Cerebellar cortex (tissue), 1 donor: ENCODE measurements around the gene DIP2C.
"Not testable (repeated sequence)": the region's sequence is repeated elsewhere in the genome, so short reads cannot be mapped to it uniquely, and the experiment has no call there.

Experiments
- DNase-seq: peaks from one replicate; pipeline ENCODE4 v3.0.0-alpha.2; 2015; ENCODE audit warnings: low spot score

Gene DIP2C

GRCh38 chr10:371515-371914 is 318.0 kb downstream of the DIP2C start:
- no peak for DNase-seq

DNA sequence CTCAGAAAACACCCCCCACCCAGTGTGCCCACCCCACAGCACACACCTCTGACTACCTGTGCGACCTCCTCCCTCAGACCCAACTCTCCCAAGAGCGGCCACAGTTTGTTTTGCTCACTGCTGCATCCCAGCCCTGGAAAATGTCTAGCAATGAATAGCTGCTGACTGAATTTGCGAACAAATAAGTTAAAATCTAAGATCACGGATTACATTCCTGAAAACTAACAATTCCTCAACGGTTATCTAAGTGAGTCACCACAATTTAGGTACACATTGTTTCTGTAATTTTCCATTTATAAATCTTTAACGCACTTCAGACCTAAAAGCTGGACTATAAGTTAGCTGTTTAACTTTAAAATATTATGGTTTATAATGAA is 319.0 kb downstream of the DIP2C start:
- DNase-seq: no peak

GRCh38 chr10:369684-370448 is 319.6 kb downstream of the DIP2C start:
- DNase-seq: no peak

- DNase-seq: no peak
Measured at GRCh38 chr10:369221-369683, 320.2 kb downstream of the DIP2C start.

DNA sequence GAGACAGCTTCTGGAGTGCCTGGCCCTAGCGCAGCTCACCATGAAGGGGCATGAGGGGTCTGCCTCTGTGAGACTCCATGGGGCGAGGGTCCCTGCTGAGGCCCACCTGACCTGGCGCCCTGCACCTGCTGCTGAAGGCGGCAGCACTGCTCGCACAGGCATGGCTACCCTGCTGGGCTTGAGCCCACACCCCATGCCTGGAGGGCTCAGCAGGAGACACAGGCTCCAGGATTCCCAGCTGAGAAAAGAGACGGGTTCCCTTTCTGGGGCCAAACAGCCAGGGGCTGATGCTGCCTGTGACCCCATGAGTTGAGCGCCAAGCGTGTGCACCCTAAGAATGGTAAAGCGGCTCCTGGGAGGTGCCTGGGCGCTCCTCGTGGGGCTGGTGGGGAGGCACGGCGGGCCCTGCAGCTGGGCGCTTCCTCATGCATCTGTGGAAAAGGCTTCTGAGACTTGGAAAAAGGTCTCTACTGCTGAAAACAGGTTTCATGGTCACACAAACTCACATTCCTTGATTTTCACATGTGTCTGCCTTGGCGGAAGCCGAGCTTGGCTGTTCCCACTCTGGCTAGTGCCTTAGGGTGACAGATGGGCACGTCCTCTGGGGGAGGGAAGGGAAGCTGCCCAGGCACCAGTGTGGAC is 320.8 kb downstream of the DIP2C start:
- peak; percentile 65 for DNase-seq

- DNase-seq: not testable (repeated sequence)
Measured at GRCh38 chr10:368107-368506, 321.4 kb downstream of the DIP2C start.

GRCh38 chr10:367636-368035 is 321.8 kb downstream of the DIP2C start:
- DNase-seq: no peak

DNA sequence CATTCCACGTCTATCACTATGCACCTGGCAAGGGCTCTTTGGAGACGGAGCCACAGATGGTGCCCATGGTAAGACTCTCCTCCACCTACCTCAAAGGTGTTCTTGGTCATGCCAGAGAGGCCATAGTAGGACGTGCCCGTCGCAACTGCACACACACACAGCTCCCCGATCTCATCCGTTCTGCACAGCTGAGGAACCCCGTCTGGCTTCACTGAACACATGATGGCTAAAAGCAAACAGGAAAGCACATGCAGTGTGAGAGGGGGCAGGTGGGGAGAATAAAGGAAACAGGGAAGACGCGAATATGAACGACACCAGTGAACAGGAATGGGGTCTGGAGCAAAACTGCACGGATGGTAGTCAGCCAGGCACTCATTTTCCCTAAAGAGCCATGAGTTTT is 323.3 kb downstream of the DIP2C start:
- no peak for DNase-seq

DNA sequence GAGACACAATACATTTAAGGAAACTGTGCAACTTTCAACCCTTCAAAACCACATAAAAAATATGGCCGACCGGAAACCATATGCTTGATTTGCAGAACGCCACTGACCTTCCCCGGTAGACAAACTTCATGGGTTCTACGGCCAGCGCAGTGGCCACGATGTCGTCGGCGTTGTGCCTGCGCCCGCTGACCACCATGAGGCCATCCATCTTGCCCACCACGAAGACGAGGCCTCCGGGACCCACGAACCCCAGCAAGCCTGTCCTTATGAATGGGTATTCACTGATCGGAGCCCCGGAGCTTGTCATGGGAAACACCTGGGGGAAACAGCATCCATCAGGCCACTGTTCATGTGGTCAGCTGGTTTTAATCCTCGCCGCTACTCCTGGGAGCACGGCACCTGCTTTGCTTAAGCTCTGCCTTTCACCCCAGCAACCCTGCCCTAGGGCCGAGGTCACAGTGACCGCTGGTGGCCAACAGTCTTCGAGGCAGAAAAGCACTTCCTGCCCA is 325.1 kb downstream of the DIP2C start:
- DNase-seq: no peak

DNA sequence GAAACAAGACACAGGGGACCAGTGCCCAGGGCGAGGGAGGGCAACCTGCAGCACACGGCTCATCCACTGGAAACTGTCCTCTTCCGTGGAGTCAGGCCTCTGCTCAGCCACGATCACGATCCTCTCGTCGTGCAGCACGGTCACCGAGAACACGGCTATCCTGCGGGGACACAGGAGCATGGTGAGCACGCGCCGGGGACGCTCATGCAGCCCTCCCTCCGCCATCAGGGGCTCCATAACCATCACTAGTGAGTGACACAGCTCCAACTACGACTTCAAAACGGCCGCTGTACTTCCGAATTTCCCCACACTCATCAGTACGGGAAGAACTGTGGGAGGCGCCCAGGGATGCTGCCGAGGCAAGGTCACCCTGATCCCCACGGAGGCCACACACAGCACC is 326.3 kb downstream of the DIP2C start:
- no peak for DNase-seq

- DNase-seq: no peak
Measured at GRCh38 chr10:361203-362081, 328.0 kb downstream of the DIP2C start.

GRCh38 chr10:360653-361052 is 328.8 kb downstream of the DIP2C start:
- no peak for DNase-seq

GRCh38 chr10:359762-360161 is 329.7 kb downstream of the DIP2C start:
- DNase-seq: no peak

- DNase-seq: peak; percentile 24
Measured at GRCh38 chr10:359093-359492, 330.4 kb downstream of the DIP2C start.

GRCh38 chr10:357201-357950 is 332.1 kb downstream of the DIP2C start:
- DNase-seq: no peak

- DNase-seq: no peak
Measured at GRCh38 chr10:356452-356851, 333.0 kb downstream of the DIP2C start.

DNA sequence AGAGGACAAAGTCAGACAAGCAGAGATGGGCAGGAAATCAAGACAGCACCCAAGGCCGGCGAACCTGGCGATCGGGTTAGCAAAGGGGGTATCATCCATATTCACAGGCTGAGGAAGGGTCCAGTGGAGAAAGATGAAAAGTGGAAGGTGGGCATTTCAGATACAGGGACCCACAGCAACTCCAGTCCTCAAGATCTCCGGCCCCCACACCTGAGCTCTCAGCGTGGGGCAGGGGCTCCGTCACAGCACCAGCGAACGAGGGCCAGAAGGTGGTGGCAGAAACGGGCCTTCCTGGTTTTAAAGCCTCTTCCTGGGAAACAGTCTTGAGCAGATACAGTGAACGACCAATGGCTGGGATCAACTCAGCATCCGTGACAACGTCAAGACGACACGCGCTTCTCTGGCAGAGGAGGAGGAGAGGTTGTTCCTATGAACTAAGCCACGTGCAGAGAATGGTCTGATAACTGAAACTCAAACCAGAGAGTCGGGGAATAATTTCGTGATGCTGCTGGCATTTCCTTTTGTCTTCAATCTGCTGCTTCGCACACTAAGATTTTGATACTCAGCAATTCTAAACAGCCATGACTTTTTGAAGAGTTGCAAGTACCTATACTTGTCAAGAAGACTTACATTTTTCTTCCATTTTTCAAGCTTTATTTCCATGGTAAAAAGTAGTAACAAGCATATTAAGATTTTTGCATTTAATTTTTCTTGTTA is 334.4 kb downstream of the DIP2C start:
- no peak for DNase-seq

DNA sequence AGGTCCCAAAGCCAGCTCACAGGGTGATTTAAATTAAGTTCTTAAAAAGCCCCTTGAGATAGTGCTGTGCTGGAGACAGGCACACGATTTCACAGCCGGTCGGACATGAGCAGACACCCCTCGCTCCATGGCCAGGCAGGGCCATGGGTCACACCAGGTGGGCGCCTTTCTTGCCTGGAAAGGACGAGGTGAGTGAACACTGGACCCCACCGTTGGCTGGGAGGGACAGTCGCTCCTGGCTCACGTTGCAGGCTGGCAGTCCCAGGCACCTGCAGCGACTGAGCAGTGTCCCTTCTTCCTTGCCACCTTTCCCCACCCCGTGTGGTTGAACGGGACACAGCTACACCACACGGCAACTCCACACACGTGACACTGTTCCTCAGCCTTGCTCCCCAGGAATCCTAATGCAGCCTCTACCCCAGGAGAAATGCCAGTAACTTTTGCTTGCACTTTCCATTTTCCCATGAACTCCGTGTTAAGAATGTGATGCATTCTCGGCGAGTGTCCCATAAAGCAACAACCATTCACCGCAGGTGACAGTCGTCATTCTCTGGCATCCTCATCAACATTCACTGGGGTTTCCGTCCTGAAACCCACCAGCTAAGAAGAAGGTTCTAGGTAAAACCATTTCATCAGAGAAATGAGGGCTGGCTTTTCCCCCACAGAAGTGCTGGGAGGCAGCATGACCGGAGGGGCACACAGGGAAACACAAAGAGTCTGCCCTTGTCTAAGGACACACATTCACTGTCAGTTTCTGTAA is 336.8 kb downstream of the DIP2C start:
- no peak for DNase-seq

DNA sequence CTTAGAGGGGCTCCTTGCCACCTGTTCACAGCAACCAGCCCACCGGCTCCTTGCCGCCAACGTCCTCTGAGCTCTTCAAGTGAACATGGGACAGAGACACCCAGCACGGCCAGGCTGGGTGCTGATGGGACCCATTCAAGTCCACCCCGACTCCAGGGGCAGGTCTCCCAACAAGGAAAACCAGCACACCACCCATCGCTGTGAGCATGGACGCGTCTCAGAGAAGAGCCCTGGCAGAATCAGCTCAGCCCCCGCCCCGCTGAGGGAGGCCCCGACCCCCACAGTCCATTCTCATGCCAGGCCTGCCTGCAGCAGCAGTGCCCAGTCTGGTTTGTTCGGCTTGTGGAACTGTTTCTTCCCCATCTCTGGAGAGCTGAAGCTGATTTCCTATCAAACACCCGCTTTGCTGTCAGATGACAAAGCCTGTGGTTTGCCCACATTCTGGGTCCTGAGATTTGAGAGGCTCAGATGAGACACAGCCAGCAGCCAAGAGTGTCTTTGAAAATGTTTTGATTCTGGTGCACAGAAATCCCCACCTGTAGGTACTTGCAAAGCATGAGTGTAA is 337.6 kb downstream of the DIP2C start:
- DNase-seq: no peak

DNA sequence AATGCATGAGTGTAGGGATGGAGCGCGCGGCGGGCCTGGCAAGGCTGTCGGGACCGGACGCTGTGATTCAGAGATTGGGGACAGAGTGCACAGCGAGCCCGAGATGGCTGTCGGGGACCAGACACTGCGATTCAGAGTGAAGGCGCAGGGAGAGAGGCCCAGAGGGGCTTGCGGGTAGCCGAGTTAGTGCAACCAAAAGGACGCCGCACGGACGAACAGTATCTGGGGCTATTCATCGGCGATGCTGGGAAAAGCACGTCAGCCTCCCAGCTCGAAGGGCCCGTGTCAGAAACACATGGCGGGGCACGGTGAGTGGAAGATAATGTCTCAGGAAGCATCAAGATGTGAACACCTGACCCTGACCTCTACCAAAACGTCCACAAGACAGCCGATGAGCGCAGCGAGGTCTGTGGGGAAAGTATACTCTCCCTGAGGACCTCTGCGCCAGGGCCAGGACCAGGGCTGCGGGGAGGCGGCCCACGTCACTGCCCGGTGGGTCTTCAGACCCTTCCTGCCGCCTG is 338.4 kb downstream of the DIP2C start:
- no peak for DNase-seq
